ENCODE data around the gene HID1.

DNA sequence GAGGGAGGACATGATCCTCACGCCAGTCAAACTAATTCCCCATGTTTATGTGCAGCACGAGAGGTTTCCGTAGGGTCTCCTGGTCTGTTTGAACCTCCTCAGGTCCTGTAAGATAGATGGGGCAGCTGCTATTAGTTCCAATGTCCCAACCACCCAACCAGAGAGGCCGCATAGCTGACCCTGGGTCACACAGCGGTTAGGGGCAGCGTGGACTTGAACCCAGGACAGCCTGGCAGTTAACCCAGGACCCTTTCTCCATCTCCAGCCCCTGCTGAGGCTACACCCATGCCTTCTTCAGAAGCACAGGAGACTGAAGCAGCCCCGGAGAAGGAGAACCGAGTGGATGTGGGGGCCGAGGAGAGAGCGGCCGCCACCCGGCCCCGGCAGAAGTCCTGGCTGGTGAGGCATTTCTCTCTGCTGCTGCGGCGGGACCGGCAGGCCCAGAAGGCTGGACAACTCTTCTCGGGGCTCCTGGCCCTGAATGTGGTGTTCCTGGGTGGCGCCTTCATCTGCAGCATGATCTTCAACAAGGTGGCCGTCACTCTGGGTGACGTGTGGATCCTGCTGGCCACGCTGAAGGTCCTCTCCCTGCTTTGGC lies 31.3 kb downstream of the HID1 start:
- TF ChIP-seq YY1 (IDR thresholded peaks at IDR 0.05; ENCODE audit: extremely low read depth, insufficient replicate concordance, low read depth, low read length) (no peak), CTCF (IDR thresholded peaks at IDR 0.05 in 2 of 3, conservative IDR thresholded peaks at IDR 0.05 in 1 of 3; ENCODE audit: borderline replicate concordance in 1 of 3, insufficient read depth in 1 of 3, low read depth in 2 of 3, low read length in 2 of 3) (no peak), EZH2phosphoT487 (IDR thresholded peaks at IDR 0.05; ENCODE audit: borderline replicate concordance) (no peak), POLR2A (IDR thresholded peaks at IDR 0.05; ENCODE audit: borderline replicate concordance, extremely low read depth, insufficient read depth, insufficient read length) (no peak), EZH2 (IDR thresholded peaks at IDR 0.05) (no peak), REST (IDR thresholded peaks at IDR 0.05; ENCODE audit: low read depth) (no peak), JUND (IDR thresholded peaks at IDR 0.05) (no peak), RAD21 (IDR thresholded peaks at IDR 0.05; ENCODE audit: low read depth) (no peak), EGR1 (IDR thresholded peaks at IDR 0.05; ENCODE audit: low read depth) (no peak), SRF (IDR thresholded peaks at IDR 0.05; ENCODE audit: low read depth) (no peak), ZNF274 (IDR thresholded peaks at IDR 0.05; ENCODE audit: low read depth, low read length) (no peak)
- TF ChIP-seq, protein P1, sequence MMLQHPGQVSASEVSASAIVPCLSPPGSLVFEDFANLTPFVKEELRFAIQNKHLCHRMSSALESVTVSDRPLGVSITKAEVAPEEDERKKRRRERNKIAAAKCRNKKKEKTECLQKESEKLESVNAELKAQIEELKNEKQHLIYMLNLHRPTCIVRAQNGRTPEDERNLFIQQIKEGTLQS (IDR thresholded peaks at IDR 0.05) = no peak
